ENCODE data around the gene SPON1.

DNA sequence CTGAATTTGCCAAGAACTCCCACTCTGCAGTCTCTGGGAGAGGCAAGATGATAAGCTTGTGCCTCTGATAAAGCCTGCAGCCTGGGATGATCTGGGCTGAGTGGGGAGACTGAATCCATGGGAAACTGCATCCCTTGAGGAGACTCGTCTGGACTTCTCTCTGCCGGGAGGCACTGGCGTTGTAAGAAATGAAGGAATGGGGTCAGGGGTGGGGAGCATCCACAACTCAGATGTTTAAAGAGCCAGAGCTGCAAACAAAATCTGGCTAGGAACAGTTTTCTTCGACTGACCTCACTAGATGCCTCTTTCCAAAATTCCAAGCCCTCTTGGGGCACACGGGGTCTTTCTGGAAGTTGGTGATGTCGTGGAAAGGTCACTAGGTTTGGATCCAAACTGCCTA is 64.4 kb downstream of the SPON1 start:
- TF ChIP-seq, protein P1, sequence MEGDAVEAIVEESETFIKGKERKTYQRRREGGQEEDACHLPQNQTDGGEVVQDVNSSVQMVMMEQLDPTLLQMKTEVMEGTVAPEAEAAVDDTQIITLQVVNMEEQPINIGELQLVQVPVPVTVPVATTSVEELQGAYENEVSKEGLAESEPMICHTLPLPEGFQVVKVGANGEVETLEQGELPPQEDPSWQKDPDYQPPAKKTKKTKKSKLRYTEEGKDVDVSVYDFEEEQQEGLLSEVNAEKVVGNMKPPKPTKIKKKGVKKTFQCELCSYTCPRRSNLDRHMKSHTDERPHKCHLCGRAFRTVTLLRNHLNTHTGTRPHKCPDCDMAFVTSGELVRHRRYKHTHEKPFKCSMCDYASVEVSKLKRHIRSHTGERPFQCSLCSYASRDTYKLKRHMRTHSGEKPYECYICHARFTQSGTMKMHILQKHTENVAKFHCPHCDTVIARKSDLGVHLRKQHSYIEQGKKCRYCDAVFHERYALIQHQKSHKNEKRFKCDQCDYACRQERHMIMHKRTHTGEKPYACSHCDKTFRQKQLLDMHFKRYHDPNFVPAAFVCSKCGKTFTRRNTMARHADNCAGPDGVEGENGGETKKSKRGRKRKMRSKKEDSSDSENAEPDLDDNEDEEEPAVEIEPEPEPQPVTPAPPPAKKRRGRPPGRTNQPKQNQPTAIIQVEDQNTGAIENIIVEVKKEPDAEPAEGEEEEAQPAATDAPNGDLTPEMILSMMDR (IDR thresholded peaks at IDR 0.05) = no peak
- no peak for TF ChIP-seq POLR2A (IDR thresholded peaks at IDR 0.05)
